NOMO-1 treated with dmso at 0.1 percent for 144 hours (cell line): ENCODE measurements around the gene JAKMIP2.
"Not testable (repeated sequence)": the region's sequence is repeated elsewhere in the genome, so short reads cannot be mapped to it uniquely, and the experiment has no call there.

ENCODE experiments used
- DNase-seq: peaks from one replicate; lab custom pipeline; 2025; ENCODE audit not compliant: unreplicated experiment; lab: John Stamatoyannopoulos, UW

The JAKMIP2 gene

DNA sequence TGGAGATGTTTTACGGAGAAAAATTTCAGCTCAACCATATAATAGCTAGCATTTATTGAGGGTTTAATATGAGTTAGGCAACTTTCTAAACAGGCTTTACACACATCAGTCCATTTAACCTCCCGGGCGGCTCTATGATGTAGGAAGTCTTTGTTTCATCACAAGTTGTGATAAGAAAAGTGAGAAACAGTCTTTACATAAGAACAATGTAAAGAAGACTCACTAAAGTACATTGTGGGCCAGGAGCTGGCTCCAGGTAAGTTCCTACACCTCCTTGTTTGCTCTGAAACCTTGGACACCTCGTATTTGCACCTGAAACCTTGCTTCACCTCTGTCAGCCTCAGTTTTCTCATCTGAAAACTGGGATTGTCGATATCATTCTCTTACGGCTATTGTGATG, 116.1 kb downstream of the JAKMIP2 start:
- DNase-seq = no peak

DNA sequence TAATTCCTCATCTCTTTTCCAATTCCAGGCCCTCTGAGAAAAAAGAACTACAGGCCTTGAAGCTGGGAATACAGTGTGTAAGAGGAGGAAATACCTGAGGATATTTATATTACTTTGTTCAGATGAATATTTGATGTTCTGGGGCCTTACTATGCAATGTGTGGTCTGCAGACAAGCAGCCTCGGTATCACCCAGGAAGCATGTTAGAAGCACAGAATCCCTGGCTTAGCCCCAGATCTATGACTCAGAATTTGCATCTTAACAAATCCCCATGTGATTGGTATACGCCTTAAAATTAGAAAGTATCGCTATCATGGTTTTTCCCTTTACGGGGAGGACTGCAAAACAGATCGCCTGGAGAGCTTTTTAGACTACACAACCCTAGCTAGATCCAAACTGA, 121.0 kb downstream of the JAKMIP2 start:
- no peak for DNase-seq

DNA sequence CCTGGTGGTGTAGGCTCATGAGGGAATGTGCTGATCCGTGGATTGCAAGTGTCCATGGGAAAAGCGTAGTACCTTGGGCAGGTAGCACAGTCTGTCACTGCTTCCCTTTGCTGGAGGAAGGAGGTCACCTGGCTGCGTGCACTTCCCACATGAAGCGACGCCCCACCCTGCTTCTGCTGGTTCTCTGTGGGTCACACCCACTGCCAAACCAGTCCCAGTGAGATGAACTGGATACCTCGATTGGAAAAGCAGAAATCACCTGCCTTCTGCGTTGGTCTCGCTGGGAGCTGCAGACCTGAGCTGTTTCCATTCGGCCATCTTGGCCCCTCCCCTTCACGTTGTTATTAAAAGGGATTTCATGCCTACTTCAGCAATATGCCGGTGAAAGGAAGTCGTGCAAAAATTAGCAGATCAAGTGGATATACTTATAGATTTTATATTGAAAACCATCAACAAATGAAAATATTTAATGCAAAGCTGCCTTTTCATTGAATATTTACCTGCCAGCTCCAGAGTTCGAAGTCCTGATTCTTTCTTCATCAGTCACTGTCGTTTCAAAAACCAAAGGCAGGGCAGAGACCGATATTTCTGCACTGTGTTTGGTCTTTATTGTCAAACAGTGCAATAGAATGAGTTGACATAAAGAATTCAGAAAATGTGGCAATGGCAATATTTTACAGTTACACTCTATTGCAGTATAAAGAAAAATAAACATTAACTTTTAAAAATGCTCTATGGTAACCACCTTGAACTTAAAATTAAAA, 123.2 kb downstream of the JAKMIP2 start:
- DNase-seq = no peak

DNA sequence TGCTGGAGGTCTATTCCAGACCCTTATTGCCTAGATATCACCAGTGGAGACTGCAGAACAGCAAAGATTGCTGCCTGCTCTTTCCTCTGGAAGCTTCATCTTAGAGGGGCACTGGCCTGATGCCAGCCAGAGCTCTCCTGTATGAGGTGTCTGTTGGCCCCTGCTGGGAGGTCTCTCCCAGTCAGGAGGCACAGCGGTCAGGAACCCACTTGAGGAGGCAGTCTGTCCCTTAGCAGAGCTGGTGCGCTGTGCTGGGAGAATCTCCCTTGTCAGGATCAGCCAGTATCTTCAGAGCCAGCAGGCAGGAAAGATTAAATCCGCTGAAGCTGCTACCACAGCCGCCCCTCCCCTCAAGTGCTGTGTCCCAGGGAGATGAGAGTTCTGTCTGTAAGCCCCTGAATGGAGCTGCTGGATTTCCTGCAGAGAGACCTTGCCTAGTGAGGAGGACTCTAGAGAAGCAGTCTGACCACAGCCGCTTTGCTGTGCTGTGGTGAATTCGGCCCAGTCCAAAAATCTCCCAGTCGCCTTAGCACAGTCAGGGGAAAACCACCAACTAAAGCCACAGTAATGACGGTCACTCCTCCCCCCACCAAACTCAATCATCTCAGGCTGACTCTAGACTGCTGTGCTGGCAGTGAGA, 124.1 kb downstream of the JAKMIP2 start:
- DNase-seq = no peak

DNA sequence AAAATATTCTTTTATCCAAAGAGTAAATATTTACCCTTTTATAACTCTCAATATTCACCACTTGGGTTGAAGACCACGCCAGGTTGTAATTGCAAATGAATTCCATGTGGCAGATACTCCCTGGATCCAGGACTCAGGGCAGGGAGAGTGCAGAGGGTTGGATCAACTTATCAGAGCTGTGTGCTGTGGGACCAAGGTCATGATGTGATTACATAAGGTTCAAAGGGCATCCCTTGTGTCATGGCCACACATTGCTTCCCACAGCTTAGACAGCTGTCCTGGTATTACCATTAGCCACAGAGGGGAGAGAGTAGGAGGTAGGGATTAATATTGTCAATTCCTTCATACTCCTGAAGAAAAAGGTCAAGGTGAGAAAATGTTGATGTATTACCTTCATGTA, 133.9 kb downstream of the JAKMIP2 start:
- DNase-seq = no peak

DNA sequence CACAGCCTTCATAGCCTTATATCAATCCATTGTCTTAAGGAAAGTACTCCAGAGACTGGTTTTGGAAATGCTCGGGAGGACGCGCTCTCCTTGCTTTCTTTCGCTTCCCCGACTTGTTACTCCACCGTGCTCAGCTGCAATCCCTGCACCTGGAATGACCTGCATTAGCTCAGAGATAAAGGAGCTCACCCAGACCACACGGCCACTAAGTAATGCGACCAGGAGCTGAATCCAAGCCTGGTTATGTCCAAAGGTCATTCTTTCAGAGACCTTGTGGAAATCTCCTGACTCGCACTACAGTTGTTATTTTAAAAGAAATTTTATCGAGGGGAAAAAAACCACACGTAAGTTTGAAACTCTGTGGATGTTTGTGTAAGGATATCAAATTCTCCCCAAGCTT, 137.3 kb downstream of the JAKMIP2 start:
- no peak for DNase-seq

DNA sequence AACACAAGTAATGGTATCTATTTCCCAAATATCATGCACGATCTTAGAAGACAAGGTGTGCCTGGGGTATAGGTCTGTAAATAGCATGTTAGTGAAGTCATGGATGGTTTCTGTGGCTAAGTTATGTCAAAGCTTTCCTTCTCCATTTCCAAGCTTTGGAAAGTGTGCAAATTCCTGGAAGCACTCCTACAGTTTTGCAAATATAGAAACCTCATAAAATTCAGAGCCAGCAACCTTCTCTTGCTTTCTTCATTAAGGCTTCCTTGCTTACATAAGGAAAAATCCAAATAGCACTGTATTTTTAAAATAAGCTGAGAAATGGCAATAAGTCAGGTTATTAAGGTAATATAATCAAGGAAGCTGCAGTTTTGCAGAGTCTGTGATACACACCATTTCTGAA, 138.1 kb downstream of the JAKMIP2 start:
- no peak for DNase-seq

DNA sequence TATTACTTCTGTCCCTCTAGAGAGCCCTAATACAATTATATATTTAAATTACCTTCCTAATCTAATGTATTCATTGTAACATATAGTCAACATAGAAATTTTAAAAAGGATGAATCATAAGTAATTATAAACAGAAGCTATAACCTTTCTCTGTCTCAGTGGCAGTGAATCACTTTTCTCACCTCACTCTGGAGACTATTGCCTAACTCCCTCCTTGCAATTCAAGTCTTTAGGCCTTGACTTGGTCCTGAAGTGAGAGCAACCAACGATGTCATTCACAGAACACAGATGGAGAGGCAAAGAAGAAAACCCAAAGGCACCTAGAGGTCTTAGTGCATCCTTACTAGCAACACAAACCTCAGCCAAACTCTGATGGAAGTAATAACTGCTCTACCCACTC, 139.4 kb downstream of the JAKMIP2 start:
- no peak for DNase-seq

DNA sequence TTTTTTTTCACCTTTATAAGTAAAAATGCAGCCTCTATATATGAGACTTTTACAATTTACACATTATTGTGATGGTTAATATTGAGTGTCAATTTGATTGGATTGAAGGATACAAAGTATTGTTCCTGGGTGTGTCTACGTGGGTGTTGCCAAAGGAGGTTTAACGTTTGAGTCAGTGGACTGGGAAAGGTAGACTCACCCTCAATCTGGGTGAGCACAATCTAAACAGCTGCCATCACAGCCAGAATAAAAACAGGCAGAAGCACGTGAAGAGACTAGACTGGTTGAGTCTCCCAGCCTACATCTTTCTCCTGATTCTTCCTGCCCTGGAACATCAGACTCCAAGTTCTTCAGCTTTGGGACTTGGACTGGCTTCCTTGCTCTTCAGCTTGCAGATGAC, 139.9 kb downstream of the JAKMIP2 start:
- no peak for DNase-seq

DNA sequence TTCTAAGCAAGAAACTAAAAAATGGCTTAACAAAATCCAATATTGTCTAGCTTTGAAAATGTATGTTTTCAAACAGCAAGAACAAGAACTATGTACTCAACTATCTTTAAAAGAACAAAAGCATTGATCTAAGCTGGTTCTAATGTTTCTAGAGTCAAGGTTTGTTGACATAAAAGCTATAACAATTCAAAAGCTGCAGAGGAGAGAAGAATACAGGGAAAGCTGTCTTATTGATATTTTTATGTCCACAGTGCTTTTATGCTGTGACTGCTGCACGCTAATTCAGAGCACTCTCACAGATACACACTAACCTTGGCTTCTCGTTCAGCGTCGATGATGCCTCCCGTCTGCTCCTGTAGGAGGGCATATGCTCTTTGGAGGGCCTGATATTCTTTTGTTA, 143.2 kb downstream of the JAKMIP2 start:
- no peak for DNase-seq

DNA sequence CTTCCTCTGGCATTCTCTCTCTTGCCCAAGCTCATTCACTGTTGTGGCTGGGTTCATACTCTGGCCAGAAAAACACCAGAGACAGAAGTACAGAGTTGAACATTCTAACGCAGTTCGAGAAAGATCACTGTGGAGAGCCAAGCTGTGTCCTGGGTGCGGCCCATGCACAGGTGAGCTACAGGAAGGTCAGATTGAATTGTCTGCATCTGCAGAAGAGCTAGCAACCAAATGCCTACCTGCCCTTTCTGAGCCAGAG, 145.9 kb downstream of the JAKMIP2 start:
- DNase-seq = no peak

DNA sequence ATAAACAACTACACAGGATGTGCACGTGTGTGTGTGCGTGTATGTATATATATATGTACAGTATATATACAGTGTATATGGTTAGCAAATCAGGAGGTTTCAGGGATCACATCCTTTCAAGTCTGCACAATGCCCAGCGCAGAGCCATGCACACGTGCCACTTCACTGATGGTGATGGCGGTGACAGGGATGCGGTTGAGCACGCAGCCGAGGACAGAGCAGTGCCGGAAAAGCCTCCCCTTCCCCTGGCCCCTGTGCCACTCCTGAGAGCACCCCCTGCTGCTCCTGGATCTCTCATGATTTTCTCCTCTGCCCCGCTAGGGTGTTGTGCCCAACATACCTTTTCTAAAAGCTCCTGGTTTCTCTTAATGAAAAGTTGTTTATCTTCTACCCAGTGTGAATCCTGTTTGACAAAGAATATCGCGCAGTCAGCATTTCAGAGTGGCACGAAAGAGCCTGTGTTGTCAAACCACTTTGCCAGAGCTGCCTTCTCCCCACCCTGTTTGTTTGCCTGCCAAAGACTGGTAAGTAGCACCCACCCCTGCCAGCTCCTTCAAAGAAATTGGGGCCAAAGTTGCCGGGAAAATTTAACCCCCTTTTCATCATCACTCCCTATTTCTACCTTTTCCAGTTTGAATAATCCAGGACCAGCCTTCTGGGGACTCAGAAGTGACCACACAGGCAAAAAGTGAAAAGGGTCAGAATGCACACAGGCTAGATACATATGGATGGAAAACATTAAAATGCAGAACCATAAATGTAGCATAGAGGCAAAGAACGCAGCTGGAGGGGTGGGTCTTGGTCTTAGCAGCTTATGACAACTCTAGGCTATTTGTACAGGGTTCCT, 146.4 kb downstream of the JAKMIP2 start:
- no peak for DNase-seq

DNA sequence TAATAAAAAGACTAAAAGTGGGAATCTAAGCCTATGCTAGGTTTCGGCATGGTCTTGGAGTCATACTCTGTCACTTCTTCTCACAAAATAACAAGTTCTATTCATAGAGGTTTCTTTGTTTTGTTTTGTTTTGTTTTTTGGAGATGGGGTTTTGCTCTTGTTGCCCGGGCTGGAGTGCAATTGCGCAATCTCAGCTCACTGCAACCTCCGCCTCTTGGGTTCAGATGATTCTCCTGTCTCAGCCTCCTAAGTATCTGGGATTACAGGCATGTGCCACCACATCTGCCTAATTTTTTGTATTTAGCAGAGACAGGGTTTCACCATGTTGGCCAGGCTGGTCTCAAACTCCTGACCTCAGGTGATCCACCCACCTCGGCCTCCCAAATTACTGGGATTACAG, 147.1 kb downstream of the JAKMIP2 start:
- not testable (repeated sequence) for DNase-seq

DNA sequence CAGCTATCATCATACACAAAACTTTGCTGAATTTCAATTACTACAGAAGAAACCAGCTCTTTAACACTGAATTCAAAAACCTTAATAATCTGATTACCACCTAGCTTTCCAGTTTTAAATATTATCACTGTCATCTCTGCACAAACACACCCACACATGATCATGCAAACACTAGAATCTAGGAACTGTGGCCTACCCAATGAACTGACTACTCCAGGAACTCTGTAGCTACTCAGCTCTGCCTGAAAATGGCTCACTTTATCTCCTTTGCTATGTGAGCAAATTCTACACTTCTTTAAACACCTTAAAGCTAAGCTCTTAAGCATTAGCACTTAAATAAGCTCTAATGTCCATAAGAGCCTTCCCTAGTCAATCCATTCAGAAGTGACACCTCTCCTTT, 149.4 kb downstream of the JAKMIP2 start:
- no peak for DNase-seq

DNA sequence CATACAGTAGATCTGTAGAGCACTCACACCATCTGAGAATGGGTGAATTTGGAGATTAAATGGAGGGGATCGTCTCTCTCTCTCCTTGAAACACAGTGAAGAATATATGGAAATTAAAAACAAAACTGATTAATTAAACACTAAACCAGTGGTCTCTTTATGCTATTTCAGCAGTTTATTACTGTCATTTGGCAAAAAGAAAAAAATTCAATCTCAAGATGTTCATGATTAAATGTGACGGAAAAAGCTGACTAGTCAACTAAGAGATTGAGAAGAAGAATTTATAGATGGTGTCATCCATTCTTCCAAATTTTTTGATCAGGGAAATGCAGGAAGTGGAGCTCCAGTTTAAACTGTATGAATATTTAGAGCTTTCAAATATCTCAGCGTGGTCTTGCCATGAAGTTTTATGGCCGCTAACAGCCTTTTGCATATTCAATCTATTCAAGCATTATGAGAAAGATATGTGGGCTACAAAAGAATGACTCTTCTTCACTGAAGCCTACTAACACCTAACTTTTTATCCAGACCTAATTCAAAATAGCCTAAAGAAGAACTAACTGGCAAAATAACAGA, 151.0 kb downstream of the JAKMIP2 start:
- no peak for DNase-seq

DNA sequence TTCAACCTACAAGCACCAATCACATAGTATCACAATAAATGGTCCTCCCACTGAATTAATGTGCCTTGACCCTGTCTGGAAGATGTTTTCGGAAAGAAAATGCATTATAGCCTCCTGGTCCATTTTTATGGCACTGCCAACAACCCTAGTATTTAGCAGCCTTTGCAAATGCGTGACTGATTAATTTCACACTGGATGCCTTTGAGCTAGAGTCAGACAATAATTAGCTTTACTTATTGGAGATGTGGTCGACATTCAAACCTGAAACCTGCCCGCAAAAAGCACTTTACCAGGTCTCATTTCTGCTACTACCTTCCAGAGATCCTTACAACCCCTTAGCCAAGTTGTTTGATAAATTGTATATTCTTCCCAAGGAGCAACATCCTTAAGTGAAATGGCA, 153.3 kb downstream of the JAKMIP2 start:
- no peak for DNase-seq

DNA sequence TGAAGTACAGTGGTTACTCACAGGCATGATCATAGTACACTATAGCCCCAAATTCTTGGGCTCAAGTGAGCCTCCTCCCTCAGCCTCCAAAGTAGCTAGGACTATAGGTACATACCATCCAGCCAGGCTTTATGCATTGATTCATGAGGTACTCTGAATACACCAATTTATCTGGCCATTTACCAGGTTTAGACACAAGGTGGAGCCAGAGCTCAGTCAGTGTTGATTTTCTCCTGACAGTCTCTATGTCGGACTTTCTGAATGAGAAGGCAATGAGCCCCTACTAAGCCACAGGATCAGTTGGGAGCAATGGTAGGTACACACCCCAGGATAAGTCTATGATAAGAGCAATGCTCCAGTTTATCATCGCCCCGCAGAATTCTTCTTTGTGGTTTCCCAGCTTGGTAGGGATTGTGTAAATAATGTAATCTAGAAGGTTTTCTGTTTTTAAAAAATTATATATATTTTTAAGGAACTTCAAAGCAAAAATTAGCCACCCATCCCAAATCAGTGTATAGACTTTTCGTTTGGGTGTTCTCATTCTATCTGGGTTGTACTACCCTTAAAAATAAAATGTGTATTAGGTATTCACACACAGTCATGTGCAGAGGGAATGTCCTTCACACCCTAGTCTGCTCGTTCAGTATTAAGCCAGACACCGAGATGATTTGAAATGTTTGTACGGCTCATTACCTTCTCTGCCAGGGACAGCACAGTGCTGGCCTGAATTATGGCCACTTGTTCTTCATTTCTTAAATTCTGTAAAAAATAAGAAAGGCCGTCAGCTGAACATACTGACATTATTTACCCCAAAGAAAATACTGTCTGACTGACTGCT, 154.3 kb downstream of the JAKMIP2 start:
- no peak for DNase-seq

DNA sequence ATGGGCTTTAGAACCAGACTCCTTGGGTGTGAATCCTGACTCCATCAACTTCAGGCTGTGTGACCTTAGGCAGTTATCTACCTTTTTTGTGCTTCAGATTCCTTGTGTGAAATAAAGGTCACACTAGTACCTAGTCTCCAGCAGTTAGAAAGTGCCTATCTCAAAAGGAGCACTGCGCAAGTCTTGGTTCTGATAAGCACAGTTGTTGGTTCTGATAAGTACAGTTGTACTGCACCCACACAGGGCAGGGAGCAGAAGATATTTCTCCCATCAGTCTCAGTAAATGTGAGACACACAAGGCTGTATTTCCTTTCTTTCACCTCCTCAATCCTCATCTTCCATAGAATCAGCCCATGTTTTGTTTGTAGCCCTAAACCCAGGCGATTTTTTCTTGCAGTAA, 156.1 kb downstream of the JAKMIP2 start:
- no peak for DNase-seq

DNA sequence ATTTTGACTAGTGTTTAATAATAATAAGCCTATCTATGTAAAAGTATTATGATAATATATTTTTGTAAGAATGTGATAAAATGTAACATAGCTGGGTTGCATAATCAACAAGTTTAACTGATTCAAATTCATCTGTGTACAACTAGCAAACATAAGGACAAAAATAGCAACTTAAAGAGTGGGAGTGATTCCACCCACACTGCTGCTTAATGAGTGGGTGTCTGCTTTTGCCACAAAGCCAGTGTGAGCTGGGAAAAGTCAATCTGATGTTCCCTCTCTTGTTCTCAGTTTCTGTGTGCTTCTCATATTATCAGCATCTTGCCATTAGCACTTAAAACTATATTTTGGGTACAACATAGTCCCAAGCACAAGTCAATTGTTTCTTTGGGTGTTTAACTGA, 161.5 kb downstream of the JAKMIP2 start:
- no peak for DNase-seq

DNA sequence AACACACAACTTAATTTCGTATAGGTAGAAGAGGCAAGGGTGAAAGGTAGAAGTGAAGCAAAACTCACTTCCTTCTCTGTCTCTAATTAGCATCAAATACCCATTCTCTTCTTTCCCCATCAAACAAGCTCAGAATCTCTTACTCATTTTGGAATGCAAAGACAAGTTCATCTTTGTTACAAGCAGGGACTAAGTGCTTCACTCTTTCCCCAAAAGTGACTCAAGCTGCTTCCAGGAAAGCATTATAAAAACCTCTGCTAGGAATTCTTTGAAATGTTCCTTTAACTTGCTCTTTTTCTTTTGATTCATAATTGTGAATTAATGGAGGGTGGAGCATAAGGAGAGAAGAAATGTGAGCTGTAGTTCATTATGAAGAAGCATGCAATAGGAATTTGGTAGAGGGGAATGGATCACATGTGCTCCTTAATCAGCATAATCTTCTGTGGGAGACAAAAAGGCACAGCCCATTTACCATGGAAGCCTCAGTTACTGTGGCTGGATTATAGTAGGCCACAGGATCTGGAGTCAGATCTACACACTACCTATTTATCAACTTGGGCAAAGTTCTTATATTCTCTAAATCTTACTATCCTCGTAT, 163.1 kb downstream of the JAKMIP2 start:
- DNase-seq = no peak
